GM18867 (cell line): ENCODE data around the gene FSTL1.
A peak's percentile ranks its signal among the peaks of the same experiment; 100 is the strongest.
"Not testable (repeated sequence)": the region's sequence is repeated elsewhere in the genome, so short reads cannot be mapped to it uniquely, and the experiment has no call there.

Source experiments
- ATAC-seq: cut with Tn5 transposase; IDR thresholded peaks from one replicate; pipeline ENCODE4 v1.9.1; 2021; ENCODE audit warnings: mild to moderate bottlenecking, moderate library complexity; ENCODE audit not compliant: unreplicated experiment

The FSTL1 gene

GRCh38 chr3:120418866-120419490 is 31.8 kb downstream of the FSTL1 start:
- peak; percentile 74 for ATAC-seq

- no peak for ATAC-seq
Observed at GRCh38 chr3:120418446-120418845, 32.3 kb downstream of the FSTL1 start.

GRCh38 chr3:120417272-120417911 is 33.4 kb downstream of the FSTL1 start:
- ATAC-seq = peak; percentile 99

- peak; percentile 22 for ATAC-seq
Observed at GRCh38 chr3:120416868-120417267, 33.9 kb downstream of the FSTL1 start.

- ATAC-seq = no peak
Observed at GRCh38 chr3:120415756-120416155, 35.0 kb downstream of the FSTL1 start.

- no peak for ATAC-seq
Observed at GRCh38 chr3:120410541-120410940, 40.3 kb downstream of the FSTL1 start.

GRCh38 chr3:120410116-120410515 is 40.7 kb downstream of the FSTL1 start:
- no peak for ATAC-seq

GRCh38 chr3:120407508-120408287 is 43.1 kb downstream of the FSTL1 start:
- ATAC-seq = no peak

GRCh38 chr3:120404876-120405275 is 45.9 kb downstream of the FSTL1 start:
- ATAC-seq = no peak

- no peak for ATAC-seq
Observed at GRCh38 chr3:120402257-120402656, 48.5 kb downstream of the FSTL1 start.

GRCh38 chr3:120399372-120399771 is 51.4 kb downstream of the FSTL1 start:
- ATAC-seq = peak; percentile 89

- peak; percentile 39 for ATAC-seq
Observed at GRCh38 chr3:120396469-120396868, 54.3 kb downstream of the FSTL1 start.

- ATAC-seq = no peak
Observed at GRCh38 chr3:120394347-120394746, 56.4 kb downstream of the FSTL1 start.

- ATAC-seq = no peak
Observed at GRCh38 chr3:120393761-120394160, 57.0 kb downstream of the FSTL1 start.

GRCh38 chr3:120393243-120393642 is 57.5 kb downstream of the FSTL1 start:
- ATAC-seq = no peak

GRCh38 chr3:120382941-120383447 is 67.8 kb downstream of the FSTL1 start:
- ATAC-seq = no peak

GRCh38 chr3:120381503-120381902 is 69.3 kb downstream of the FSTL1 start:
- no peak for ATAC-seq

GRCh38 chr3:120377948-120378347 is 72.8 kb downstream of the FSTL1 start:
- not testable (repeated sequence) for ATAC-seq

- peak; percentile 62 for ATAC-seq
Observed at GRCh38 chr3:120370463-120370862, 80.3 kb downstream of the FSTL1 start.

GRCh38 chr3:120369037-120369467 is 81.7 kb downstream of the FSTL1 start:
- peak; percentile 69 for ATAC-seq

GRCh38 chr3:120368172-120368571 is 82.6 kb downstream of the FSTL1 start:
- peak; percentile 69 for ATAC-seq

- no peak for ATAC-seq
Observed at GRCh38 chr3:120364821-120365220, 86.0 kb downstream of the FSTL1 start.
